ENCODE results near the gene TPD52L2. TPM values are rescaled to one million over a fixed set of nuclear protein-coding genes. Genes with fewer than 3 reads are reported as not detected.
A peak's percentile ranks its signal among the peaks of the same experiment; 100 is the strongest.

TPD52L2 gene
- total RNA-seq, 1 experiment from 2014 or later: 293 TPM

GRCh38 chr20:63844511-63844991 lies 20.5 kb upstream of the TPD52L2 start:
- CTCF ChIA-PET: no interaction called here
- intact Hi-C loops (cut with micrococcal nuclease; ENCODE audit: unreplicated experiment): no loop called here
- Mint-ChIP-seq H3K4me3 (ENCODE audit: unreplicated experiment) (no peak overlapping the region), H3K36me3 (ENCODE audit: insufficient read depth, unreplicated experiment) (no peaks in the 10 kb centered on the region), H3K9me3 (ENCODE audit: unreplicated experiment) (no peaks in the 10 kb centered on the region), H3K27ac (ENCODE audit: unreplicated experiment) (no peak overlapping the region), H3K4me1 (ENCODE audit: low read depth, unreplicated experiment) (peaks cover 6% of the 10 kb centered on the region), H3K27me3 (ENCODE audit: insufficient read depth, unreplicated experiment) (peaks cover 3% of the 10 kb centered on the region)
- Histone ChIP-seq H3K27me3 (replicated peaks; ENCODE audit: control insufficient read depth, insufficient read depth, low read length) (no peaks in the 10 kb centered on the region), H3K4me1 (peaks cover 32% of the 10 kb centered on the region), H3K9me3 (no peaks in the 10 kb centered on the region), H3K4me3 (ENCODE audit: low read depth, low read length) (no peak overlapping the region), H3K36me3 (ENCODE audit: control insufficient read depth, insufficient read depth, low read length) (no peaks in the 10 kb centered on the region)
- no TSS peak for BruUV-seq (replicated peaks)
- no peak for DNase-seq
- POLR2A ChIA-PET: no interaction called here
- TF ChIP-seq CTCF (IDR thresholded peaks at IDR 0.05; ENCODE audit: insufficient read depth in 1 of 2, low read depth in 1 of 2, low read length in 1 of 2, severe bottlenecking in 1 of 2, unreplicated experiment in 1 of 2): no peak

GRCh38 chr20:63846128-63846771 lies 18.8 kb upstream of the TPD52L2 start:
- H3K4me3 Mint-ChIP-seq (ENCODE audit: unreplicated experiment): peak overlapping the region; percentile 37
- H3K36me3 ChIP-seq (ENCODE audit: control insufficient read depth, insufficient read depth, low read length): no peaks in the 10 kb centered on the region
- peaks cover 6% of the 10 kb centered on the region for H3K36me3 Mint-ChIP-seq (ENCODE audit: insufficient read depth, unreplicated experiment)
- peak overlapping the region; percentile 15; the same call in 1 of the 2 replicates for H3K4me3 ChIP-seq (ENCODE audit: low read depth, low read length)
- no peaks in the 10 kb centered on the region for H3K27me3 ChIP-seq (replicated peaks; ENCODE audit: control insufficient read depth, insufficient read depth, low read length)
- H3K27ac Mint-ChIP-seq (ENCODE audit: unreplicated experiment): peak overlapping the region; percentile 19
- ChIA-PET CTCF (interaction anchor here (1.6 kb wide), 1 partner anchor 18 kb away, joined by 12 read pairs; no protein-coding TSS in a partner anchor), POLR2A (no interaction called here)
- H3K4me1 Mint-ChIP-seq (ENCODE audit: low read depth, unreplicated experiment): no peaks in the 10 kb centered on the region
- H3K9me3 Mint-ChIP-seq (ENCODE audit: unreplicated experiment): no peaks in the 10 kb centered on the region
- DNase-seq: peak; percentile 78 to 92
- H3K4me1 ChIP-seq: peaks cover 27% of the 10 kb centered on the region
- BruUV-seq (replicated peaks): no TSS peak
- intact Hi-C loops (cut with micrococcal nuclease; ENCODE audit: unreplicated experiment): no loop called here
- no peak for TF ChIP-seq CTCF (IDR thresholded peaks at IDR 0.05; ENCODE audit: insufficient read depth in 1 of 2, low read depth in 1 of 2, low read length in 1 of 2, severe bottlenecking in 1 of 2, unreplicated experiment in 1 of 2)
- peaks cover 3% of the 10 kb centered on the region for H3K27me3 Mint-ChIP-seq (ENCODE audit: insufficient read depth, unreplicated experiment)
- H3K9me3 ChIP-seq: no peaks in the 10 kb centered on the region

- TF ChIP-seq CTCF (IDR thresholded peaks at IDR 0.05; ENCODE audit: insufficient read depth in 1 of 2, low read depth in 1 of 2, low read length in 1 of 2, severe bottlenecking in 1 of 2, unreplicated experiment in 1 of 2): no peak
- Mint-ChIP-seq H3K27me3 (ENCODE audit: insufficient read depth, unreplicated experiment) (peaks cover 3% of the 10 kb centered on the region), H3K9me3 (ENCODE audit: unreplicated experiment) (no peaks in the 10 kb centered on the region), H3K27ac (ENCODE audit: unreplicated experiment) (no peak overlapping the region), H3K4me3 (ENCODE audit: unreplicated experiment) (no peak overlapping the region), H3K36me3 (ENCODE audit: insufficient read depth, unreplicated experiment) (peaks cover 6% of the 10 kb centered on the region), H3K4me1 (ENCODE audit: low read depth, unreplicated experiment) (no peaks in the 10 kb centered on the region)
- H3K36me3 ChIP-seq (ENCODE audit: control insufficient read depth, insufficient read depth, low read length): no peaks in the 10 kb centered on the region
- H3K4me3 ChIP-seq (ENCODE audit: low read depth, low read length): no peak overlapping the region
- no peak for DNase-seq
- ChIA-PET CTCF (interaction anchor here (1.6 kb wide), 1 partner anchor 17 kb away, joined by 12 read pairs; no protein-coding TSS in a partner anchor), POLR2A (no interaction called here)
- H3K27me3 ChIP-seq (replicated peaks; ENCODE audit: control insufficient read depth, insufficient read depth, low read length): no peaks in the 10 kb centered on the region
- H3K4me1 ChIP-seq: peaks cover 27% of the 10 kb centered on the region
- intact Hi-C loops (cut with micrococcal nuclease; ENCODE audit: unreplicated experiment): no loop called here
- BruUV-seq (replicated peaks): no TSS peak
- H3K9me3 ChIP-seq: no peaks in the 10 kb centered on the region
These were observed 18.2 kb upstream of the TPD52L2 start for GRCh38 chr20:63846888-63847236.
